Right kidney (tissue), 1 donor: Measurements from ENCODE around the gene SYNGR3.

Source experiments
- DNase-seq: peaks from one replicate; pipeline ENCODE4 v3.0.0-alpha.2; 2016

The SYNGR3 gene

GRCh38 chr16:2029350-2029749, 39.6 kb downstream of the SYNGR3 start:
- DNase-seq = no peak

GRCh38 chr16:2030036-2030435, 40.3 kb downstream of the SYNGR3 start:
- DNase-seq = no peak

DNA sequence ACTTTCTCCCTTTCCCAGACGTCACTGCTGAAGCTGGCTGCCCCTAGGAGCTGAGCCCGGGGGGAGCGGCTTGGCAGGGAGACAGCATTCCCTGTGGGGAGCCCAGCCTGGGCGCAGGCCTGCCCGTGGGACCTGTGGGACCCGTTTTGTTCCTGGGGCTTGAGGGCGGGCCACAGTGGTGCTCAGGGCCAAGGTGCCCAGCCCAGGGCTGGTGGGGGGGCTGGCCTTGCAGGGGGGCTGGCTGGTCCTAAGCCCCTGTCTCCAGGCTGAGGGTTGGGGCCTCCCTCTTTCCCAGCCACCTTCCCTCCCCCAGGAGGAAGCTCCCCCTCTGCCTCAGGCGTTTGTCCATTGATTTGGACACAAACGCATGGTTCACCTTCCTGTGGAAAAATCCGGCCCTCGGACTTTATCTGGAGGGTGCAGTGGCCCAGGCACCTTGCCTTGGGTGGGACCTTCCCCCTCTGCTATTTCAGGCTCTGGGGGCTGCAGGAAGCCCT, 41.4 kb downstream of the SYNGR3 start:
- no peak for DNase-seq

- peak; percentile 19 for DNase-seq
These were observed 42.7 kb downstream of the SYNGR3 start for GRCh38 chr16:2032285-2033056.

DNA sequence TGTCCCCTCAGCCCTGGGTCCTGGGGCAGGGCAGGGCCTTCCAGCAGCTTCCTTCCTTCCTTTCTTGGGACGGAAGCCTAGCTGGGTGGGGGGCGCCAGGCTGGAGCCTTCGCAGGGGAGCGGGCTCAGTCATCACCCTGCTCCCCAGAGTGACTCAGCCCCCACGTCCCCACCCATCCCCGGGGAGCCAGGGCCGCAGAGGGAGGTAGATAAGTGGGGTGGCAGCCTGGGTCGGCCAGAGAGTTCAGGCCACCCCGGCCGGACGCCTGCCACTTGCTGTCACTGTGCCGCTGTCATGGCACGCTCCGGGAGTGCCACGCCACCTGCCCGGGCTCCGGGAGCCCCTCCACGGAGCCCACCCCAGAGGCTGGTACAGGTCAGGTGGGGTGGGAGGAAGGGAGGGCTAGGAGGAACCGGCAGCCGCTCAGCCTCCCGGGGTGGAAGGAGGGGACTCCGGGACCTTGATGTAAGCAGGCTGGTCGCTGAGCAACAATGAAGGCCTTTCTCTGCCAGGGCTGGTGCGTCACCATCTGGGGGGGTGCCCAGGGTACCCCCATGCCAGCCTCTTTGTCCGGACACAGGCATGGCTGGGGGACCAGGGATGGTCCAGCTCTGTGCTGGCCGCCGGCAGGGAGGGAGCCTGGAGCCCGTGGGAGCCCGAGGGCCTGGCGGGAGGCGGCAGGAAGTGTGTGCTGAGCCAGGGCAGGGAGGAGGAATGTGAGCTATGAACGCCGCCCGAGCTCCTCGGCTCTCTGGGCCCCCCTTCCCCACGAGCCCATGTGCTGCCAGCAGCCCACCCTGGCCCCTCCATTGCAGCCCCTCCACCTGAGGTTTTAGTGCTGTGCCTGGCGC, 43.5 kb downstream of the SYNGR3 start:
- peak; percentile 83 for DNase-seq

DNA sequence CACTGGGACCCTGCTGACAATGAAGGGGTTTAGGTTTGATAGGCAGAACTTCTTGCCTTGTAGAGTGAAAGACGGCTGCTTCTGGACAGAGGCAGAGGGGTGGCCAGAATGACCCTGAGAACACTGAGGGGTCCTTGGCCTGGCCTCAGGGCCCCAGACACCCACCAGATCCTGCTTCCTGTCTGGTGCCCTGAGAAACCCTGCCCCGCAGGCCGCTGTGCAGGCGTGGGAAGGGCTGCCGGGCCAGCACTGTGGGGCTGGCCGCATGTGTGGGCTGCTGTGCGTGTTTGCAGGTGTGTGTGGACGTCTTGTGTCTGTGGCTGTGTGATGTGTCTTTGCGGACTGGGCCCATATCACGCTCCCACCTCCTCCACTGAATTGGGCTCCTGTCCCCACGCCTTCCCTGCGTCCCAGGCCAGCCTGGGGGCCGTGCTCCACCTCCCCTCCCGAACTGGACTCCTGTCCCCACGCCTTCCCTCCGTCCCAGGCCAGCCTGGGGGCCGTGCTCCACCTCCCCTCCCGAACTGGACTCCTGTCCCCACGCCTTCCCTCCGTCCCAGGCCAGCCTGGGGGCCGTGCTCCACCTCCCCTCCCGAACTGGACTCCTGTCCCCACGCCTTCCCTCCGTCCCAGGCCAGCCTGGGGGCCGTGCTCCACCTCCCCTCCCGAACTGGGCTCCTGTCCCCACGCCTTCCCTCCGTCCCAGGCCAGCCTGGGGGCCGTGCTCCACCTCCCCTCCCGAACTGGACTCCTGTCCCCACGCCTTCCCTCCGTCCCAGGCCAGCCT, 44.3 kb downstream of the SYNGR3 start:
- peak; percentile 69 for DNase-seq

GRCh38 chr16:2034696-2035430, 45.1 kb downstream of the SYNGR3 start:
- DNase-seq = peak; percentile 19

- DNase-seq = peak; percentile 89
These were observed 45.8 kb downstream of the SYNGR3 start for GRCh38 chr16:2035431-2036199.

GRCh38 chr16:2036200-2036966, 46.6 kb downstream of the SYNGR3 start:
- no peak for DNase-seq

DNA sequence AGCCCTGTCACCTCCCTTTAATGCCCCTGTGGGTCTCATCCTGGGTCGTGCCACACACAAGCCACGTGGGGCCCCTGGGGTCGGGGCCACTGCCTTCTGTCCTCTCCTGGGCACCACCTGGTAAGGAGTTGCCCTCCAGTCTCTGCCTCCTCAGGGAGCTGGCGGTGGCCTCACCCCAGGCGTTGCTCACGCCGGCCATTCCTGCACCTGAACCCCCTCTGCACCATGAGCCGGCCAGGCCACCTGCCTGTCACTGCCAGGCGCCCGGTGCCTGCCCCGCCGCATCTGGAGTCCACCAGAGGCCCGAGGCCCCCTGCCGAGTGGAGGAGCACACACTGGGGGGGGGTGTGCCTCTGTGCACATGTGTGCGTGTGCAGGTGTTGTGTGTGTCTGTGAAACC, 47.3 kb downstream of the SYNGR3 start:
- no peak for DNase-seq

DNA sequence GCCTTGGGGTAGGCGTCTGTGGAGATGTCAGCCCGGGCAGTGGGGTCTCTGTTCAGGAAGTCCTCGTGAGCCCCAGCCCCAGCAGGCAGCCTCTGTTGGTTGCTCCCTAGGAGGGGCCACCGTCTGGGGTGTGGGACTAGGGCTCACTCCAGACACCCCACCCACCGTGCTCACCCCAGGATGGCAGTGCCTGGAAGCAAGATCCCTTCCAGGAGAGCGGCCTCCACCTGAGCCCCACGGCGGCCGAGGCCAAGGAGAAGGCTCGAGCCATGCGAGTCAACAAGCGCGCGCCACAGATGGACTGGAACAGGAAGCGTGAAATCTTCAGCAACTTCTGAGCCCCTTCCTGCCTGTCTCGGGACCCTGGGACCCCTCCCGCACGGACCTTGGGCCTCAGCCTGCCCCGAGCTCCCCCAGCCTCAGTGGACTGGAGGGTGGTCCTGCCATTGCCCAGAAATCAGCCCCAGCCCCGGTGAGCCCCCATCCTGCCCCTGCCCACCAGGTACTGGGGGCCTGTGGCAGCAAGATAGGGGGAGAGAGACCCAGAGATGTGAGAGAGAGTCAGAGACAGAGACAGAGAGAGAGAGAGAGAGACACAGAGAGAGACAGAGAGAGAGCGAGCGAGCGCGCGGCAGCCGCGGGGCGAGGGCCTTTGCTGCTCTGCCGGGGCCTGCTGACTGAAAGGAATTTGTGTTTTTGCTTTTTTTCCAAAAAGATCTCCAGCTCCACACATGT, 48.0 kb downstream of the SYNGR3 start:
- no peak for DNase-seq

GRCh38 chr16:2038382-2039231, 48.8 kb downstream of the SYNGR3 start:
- DNase-seq = peak; percentile 69

DNA sequence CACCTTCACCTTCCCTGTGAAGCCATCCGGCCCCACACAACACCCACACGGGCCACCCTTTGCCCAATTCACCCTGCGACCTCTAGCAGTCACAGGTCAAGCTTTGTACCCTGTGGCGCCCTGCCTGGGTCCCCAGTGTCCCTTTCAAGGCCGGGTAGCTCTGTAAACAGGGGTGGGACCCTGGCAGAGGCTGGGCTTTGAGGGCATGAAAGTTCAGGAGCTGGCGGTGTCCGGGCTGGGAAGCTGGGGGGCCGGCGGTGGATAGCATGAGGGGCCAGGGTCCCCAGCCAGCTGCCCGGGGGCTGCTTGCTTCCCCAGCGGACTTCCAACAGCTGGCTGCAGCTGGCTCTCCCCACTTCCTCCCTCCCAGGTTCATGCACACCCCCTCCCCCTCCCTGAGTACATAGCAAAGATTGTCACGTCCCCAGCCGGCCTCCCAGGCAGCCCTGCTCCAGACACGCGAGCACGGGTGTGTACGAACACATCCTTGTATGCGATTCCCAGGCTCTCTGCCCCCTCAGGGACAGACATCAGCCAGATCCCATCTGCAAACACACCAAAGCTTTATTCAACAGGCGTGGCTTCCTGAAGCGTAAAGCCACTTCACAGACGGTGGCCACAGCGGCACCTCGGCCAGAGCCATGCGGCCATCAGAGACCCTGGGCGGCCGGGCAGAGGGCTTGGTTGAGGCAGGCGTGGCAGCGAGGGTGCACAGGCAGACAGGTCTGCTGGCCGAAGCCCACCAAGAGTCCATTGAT, 49.7 kb downstream of the SYNGR3 start:
- peak; percentile 73 for DNase-seq

- no peak for DNase-seq
These were observed 50.4 kb downstream of the SYNGR3 start for GRCh38 chr16:2040041-2040786.

DNA sequence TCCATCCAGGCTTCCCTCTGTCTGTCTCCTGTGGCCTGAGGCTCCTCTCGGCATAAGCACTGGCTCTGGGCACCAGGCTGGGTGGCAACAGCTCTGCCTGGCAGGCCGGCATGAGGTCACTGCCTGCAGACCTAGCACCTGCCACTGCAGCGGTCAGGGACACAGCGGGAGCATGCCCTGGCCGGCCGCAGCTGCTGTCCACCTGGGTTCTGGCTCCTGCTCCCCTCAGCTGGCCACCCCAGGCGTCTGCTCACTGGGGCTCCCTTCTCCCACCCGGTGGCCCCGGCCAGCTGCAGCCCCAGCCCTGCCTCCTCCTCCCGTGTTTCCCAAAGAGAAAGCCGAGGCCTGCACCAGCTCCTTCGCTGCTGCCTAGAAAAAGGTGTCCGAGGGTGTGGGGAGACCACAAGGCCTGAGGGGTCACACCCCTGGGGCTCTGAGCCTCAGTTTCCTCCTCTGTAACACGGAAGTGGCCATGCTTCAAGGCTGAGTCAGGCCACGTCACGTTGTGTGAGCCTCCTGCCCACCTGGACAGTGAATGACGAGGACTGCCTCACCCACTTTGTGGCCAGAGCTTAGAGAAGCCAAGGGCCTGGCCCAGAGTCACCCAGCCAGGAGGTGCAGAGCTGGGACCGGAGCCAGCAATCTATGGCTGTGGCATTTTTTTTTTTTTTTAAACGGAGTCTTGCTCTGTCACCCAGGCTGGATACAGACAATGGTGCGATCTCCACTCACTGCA, 51.2 kb downstream of the SYNGR3 start:
- DNase-seq = no peak
